ENCODE data around the gene MACROD2. TPM values are rescaled to one million over a fixed set of nuclear protein-coding genes. Genes with fewer than 3 reads are reported as not detected.

MACROD2 gene
- total RNA-seq, 1 experiment from 2014 or later, result 3.7 TPM

GRCh38 chr20:15916623-15917022 lies 1921.3 kb downstream of the MACROD2 start (continued):
- TF ChIP-seq POLR2A (IDR thresholded peaks at IDR 0.05; ENCODE audit: borderline replicate concordance, extremely low read depth, insufficient read depth, insufficient read length) (no peak), POLR2AphosphoS5 (IDR thresholded peaks at IDR 0.05; ENCODE audit: low read depth, low read length) (no peak), CEBPB (IDR thresholded peaks at IDR 0.05; ENCODE audit: low read depth) (no peak)

GRCh38 chr20:15917283-15917682 lies 1922.0 kb downstream of the MACROD2 start:
- H4K20me1 ChIP-seq (ENCODE audit: insufficient read depth), result no peaks in the 10 kb centered on the region
- H3K9me3 ChIP-seq (ENCODE audit: control insufficient read depth in 1 of 2, insufficient read depth in 1 of 2, low read depth in 1 of 2, low read length in 2 of 2), result peaks cover 2 to 9% of the 10 kb centered on the region in 2 experiments; a peak in 2 of 4 replicates
- H3K36me3 ChIP-seq (ENCODE audit: control insufficient read depth in 1 of 2, insufficient read depth in 2 of 2, low read length in 2 of 2), result no peaks in the 10 kb centered on the region
- no peak overlapping the region for H3K27ac ChIP-seq (ENCODE audit: low read depth, low read length)
- RAD21 ChIA-PET (ENCODE audit: low non-redundant PET in 1 of 2, low total read pairs in 2 of 2, uncharacterized antibody in 2 of 2, unreplicated experiment in 2 of 2), result no interaction called here
- no peaks in the 10 kb centered on the region for H3K27me3 ChIP-seq (ENCODE audit: insufficient read depth, low read length)
- no peaks in the 10 kb centered on the region for H3K4me1 ChIP-seq (ENCODE audit: control insufficient read depth in 1 of 2, insufficient read depth in 2 of 2, low read length in 2 of 2)
- intact Hi-C loops (cut with micrococcal nuclease), result no loop called here
- TF ChIP-seq, protein P1, sequence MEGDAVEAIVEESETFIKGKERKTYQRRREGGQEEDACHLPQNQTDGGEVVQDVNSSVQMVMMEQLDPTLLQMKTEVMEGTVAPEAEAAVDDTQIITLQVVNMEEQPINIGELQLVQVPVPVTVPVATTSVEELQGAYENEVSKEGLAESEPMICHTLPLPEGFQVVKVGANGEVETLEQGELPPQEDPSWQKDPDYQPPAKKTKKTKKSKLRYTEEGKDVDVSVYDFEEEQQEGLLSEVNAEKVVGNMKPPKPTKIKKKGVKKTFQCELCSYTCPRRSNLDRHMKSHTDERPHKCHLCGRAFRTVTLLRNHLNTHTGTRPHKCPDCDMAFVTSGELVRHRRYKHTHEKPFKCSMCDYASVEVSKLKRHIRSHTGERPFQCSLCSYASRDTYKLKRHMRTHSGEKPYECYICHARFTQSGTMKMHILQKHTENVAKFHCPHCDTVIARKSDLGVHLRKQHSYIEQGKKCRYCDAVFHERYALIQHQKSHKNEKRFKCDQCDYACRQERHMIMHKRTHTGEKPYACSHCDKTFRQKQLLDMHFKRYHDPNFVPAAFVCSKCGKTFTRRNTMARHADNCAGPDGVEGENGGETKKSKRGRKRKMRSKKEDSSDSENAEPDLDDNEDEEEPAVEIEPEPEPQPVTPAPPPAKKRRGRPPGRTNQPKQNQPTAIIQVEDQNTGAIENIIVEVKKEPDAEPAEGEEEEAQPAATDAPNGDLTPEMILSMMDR (IDR thresholded peaks at IDR 0.05 in 2 of 3, conservative IDR thresholded peaks at IDR 0.05 in 1 of 3; ENCODE audit: borderline replicate concordance in 1 of 3, insufficient read depth in 1 of 3, low read depth in 2 of 3, low read length in 2 of 3), result no peak
- TF ChIP-seq CEBPB (IDR thresholded peaks at IDR 0.05; ENCODE audit: low read depth), result no peak
- TF ChIP-seq SIN3A (IDR thresholded peaks at IDR 0.05; ENCODE audit: low read depth), result no peak
- no peak for TF ChIP-seq EGR1 (IDR thresholded peaks at IDR 0.05; ENCODE audit: low read depth)
- TF ChIP-seq POLR2AphosphoS5 (IDR thresholded peaks at IDR 0.05; ENCODE audit: low read depth, low read length), result no peak
- no peak for TF ChIP-seq ZFX (IDR thresholded peaks at IDR 0.05)
- no peak for TF ChIP-seq FOSL1 (IDR thresholded peaks at IDR 0.05; ENCODE audit: low read depth)
- no peak for TF ChIP-seq EZH2 (IDR thresholded peaks at IDR 0.05)
- TF ChIP-seq ATF3 (IDR thresholded peaks at IDR 0.05), result no peak
- no peak for TF ChIP-seq ELF1 (IDR thresholded peaks at IDR 0.05; ENCODE audit: borderline replicate concordance, low read depth)
- no peak for TF ChIP-seq MAX (IDR thresholded peaks at IDR 0.05)
- no peak for TF ChIP-seq CBX3 (IDR thresholded peaks at IDR 0.05; ENCODE audit: low read depth)
- no peak for TF ChIP-seq YY1 (IDR thresholded peaks at IDR 0.05; ENCODE audit: extremely low read depth, insufficient replicate concordance, low read depth, low read length)
- TF ChIP-seq ZBTB33 (IDR thresholded peaks at IDR 0.05; ENCODE audit: extremely low read depth, insufficient replicate concordance, low read length), result no peak
- no peak for TF ChIP-seq SRF (IDR thresholded peaks at IDR 0.05; ENCODE audit: low read depth)
- TF ChIP-seq RAD21 (IDR thresholded peaks at IDR 0.05; ENCODE audit: low read depth), result no peak
- TF ChIP-seq SP1 (IDR thresholded peaks at IDR 0.05; ENCODE audit: low read depth), result no peak
- TF ChIP-seq ZNF274 (IDR thresholded peaks at IDR 0.05; ENCODE audit: low read depth, low read length), result no peak
- no peak for TF ChIP-seq POLR2A (IDR thresholded peaks at IDR 0.05; ENCODE audit: borderline replicate concordance, extremely low read depth, insufficient read depth, insufficient read length)
- no peak for TF ChIP-seq TCF7L2 (IDR thresholded peaks at IDR 0.05; ENCODE audit: borderline replicate concordance, extremely low read depth, insufficient read depth, insufficient read length)
- H3K9me2 ChIP-seq (ENCODE audit: insufficient read depth), result no peaks in the 10 kb centered on the region
- H3K9ac ChIP-seq (ENCODE audit: low read length), result no peak overlapping the region
- CTCF ChIA-PET, result no interaction called here
- ATAC-seq (no peak), DNase-seq (ENCODE audit: low read depth, low spot score) (no peak)
- H3K4me2 ChIP-seq (ENCODE audit: low read length), result no peak overlapping the region
- no peak overlapping the region for H2AFZ ChIP-seq (ENCODE audit: low read depth, low read length, poor library complexity, severe bottlenecking)
- BruUV-seq (replicated peaks), result no TSS peak
- no peaks in the 10 kb centered on the region for H3K79me2 ChIP-seq (ENCODE audit: insufficient read depth, low read length)
- POLR2A ChIA-PET, result no interaction called here
- no peak overlapping the region for H3K4me3 ChIP-seq (replicated peaks in 1 of 2; ENCODE audit: low read depth in 1 of 2, low read length in 2 of 2)

All from HCT116 (cell line).